H1 (cell line): Measurements from ENCODE around the gene RELCH. TPM values are rescaled to one million over a fixed set of nuclear protein-coding genes. Genes with fewer than 3 reads are reported as not detected.

Experiments
- CTCF ChIA-PET: fragments of 300-600 bp; sonication (Branson Sonifier 250); formaldehyde crosslinking; loops from one replicate; lab custom pipeline; 2021; ENCODE audit not compliant: partially characterized antibody; lab: Charles Lee
- POLR2A ChIA-PET: fragments of 300-600 bp; sonication (Branson Sonifier 250); formaldehyde crosslinking; loops from one replicate; lab custom pipeline; 2021; ENCODE audit warnings: inconsistent platforms; ENCODE audit not compliant: partially characterized antibody; lab: Charles Lee
- DNase-seq, 2 experiments: peaks; one replicate each; pipeline versions ENCODE4 v3.0.0 to v3.0.0-alpha.2; 2010 to 2022; ENCODE audit warnings: low spot score in 2 of 2, low read depth in 1 of 2, mixed read lengths in 1 of 2
- FAIRE-seq: peaks from 2 replicates; lab custom pipeline; 2011; peaks lifted over from hg19 to GRCh38; lab: Jason Lieb, UNC
- H2AFZ ChIP-seq: 2 replicates; pipeline ENCODE4 v1.8.1; 2012; ENCODE audit warnings: low read length, inconsistent platforms
- H2AK5ac ChIP-seq: 2 replicates; pipeline ENCODE4 v1.6.1; 2013; ENCODE audit warnings: low read depth, low read length
- H2BK120ac ChIP-seq: replicated peaks from 2 replicates; pipeline ENCODE3; 2013; ENCODE audit warnings: low read depth, low read length, inconsistent platforms
- H2BK12ac ChIP-seq: 2 replicates; pipeline ENCODE4 v1.6.1; 2013; ENCODE audit warnings: low read depth, low read length
- H2BK15ac ChIP-seq: 2 replicates; pipeline ENCODE4 v1.6.1; 2013; ENCODE audit warnings: low read length
- H2BK20ac ChIP-seq: 2 replicates; pipeline ENCODE4 v1.6.1; 2013; ENCODE audit warnings: low read length
- H2BK5ac ChIP-seq: 2 replicates; pipeline ENCODE4 v1.6.1; 2013; ENCODE audit warnings: low read depth, low read length
- H3K14ac ChIP-seq: 2 replicates; pipeline ENCODE4 v1.6.1; 2013; ENCODE audit warnings: inconsistent platforms; ENCODE audit not compliant: insufficient read length
- H3K18ac ChIP-seq: 2 replicates; pipeline ENCODE4 v1.6.1; 2013; ENCODE audit warnings: low read length; ENCODE audit errors: extremely low read depth
- H3K23ac ChIP-seq: 2 replicates; pipeline ENCODE4 v1.6.1; 2013; ENCODE audit warnings: inconsistent platforms; ENCODE audit not compliant: insufficient read length
- H3K23me2 ChIP-seq: 2 replicates; pipeline ENCODE4 v1.6.1; 2013; ENCODE audit warnings: low read depth, low read length
- H3K27ac ChIP-seq: 2 replicates; pipeline ENCODE4 v1.6.1; 2011; ENCODE audit warnings: low read depth, low read length, inconsistent platforms
- H3K27me3 ChIP-seq, 4 experiments: replicated peaks in 1 of 4; 1 replicate in 1 of 4; 2 replicates in 3 of 4; pipeline versions ENCODE4 v1.6.1 to v1.8.1; 2011 to 2013; ENCODE audit warnings: low read length in 3 of 4, mild to moderate bottlenecking in 3 of 4, inconsistent platforms in 2 of 4, mixed read lengths in 2 of 4, moderate library complexity in 1 of 4; ENCODE audit not compliant: control insufficient read depth in 3 of 4, insufficient read depth in 3 of 4; ENCODE audit errors: extremely low read depth in 1 of 4
- H3K36me3 ChIP-seq, 4 experiments: 2 replicates each; pipeline versions ENCODE4 v1.6.1 to v1.8.1; 2011 to 2013; ENCODE audit warnings: mild to moderate bottlenecking in 4 of 4, low read length in 3 of 4, moderate library complexity in 2 of 4, control low read depth in 1 of 4, inconsistent platforms in 1 of 4; ENCODE audit not compliant: insufficient read depth in 4 of 4, control insufficient read depth in 2 of 4
- H3K4ac ChIP-seq: replicated peaks from 2 replicates; pipeline ENCODE3; 2013; ENCODE audit warnings: low read length, low read depth, mixed read lengths, inconsistent platforms; ENCODE audit not compliant: insufficient read length
- H3K4me1 ChIP-seq, 4 experiments: replicated peaks in 1 of 4; 1 replicate in 1 of 4; 2 replicates in 3 of 4; pipeline versions ENCODE4 v1.6.1 to v1.8.1; 2011 to 2013; ENCODE audit warnings: low read length in 3 of 4, inconsistent platforms in 2 of 4, mixed read lengths in 1 of 4; ENCODE audit not compliant: insufficient read depth in 4 of 4, control insufficient read depth in 3 of 4
- H3K4me2 ChIP-seq, 2 experiments: 2 replicates each; pipeline versions ENCODE4 v1.6.1 to v1.8.1; 2011 to 2013; ENCODE audit warnings: low read depth in 2 of 2, low read length in 2 of 2, control low read depth in 1 of 2, inconsistent platforms in 1 of 2, mild to moderate bottlenecking in 1 of 2; ENCODE audit not compliant: insufficient read depth in 1 of 2
- H3K4me3 ChIP-seq, 4 experiments: fragments of 200-600, 300-600 bp in 1 of 4; sonication (generic), shearing (Covaris generic), sonication (Bioruptor Twin) in 1 of 4; 2 replicates each; pipeline versions ENCODE4 v1.5.1 to v1.8.1; 2011 to 2016; ENCODE audit warnings: low read length in 4 of 4, low read depth in 3 of 4, control low read depth in 2 of 4, inconsistent platforms in 2 of 4, mild to moderate bottlenecking in 2 of 4, mixed read lengths in 1 of 4, moderate library complexity in 1 of 4; ENCODE audit not compliant: insufficient read depth in 2 of 4; ENCODE audit errors: extremely low read depth in 1 of 4
- H3K56ac ChIP-seq: replicated peaks from 2 replicates; pipeline ENCODE3; 2013; ENCODE audit warnings: low read depth, mild to moderate bottlenecking, mixed read lengths, low read length, inconsistent platforms; ENCODE audit not compliant: insufficient read length
- H3K79me1 ChIP-seq: 2 replicates; pipeline ENCODE4 v1.6.1; 2013; ENCODE audit warnings: low read depth, low read length, control low read depth
- H3K79me2 ChIP-seq, 2 experiments: 2 replicates each; pipeline versions ENCODE4 v1.6.1 to v1.8.1; 2012 to 2013; ENCODE audit warnings: low read length in 2 of 2, mild to moderate bottlenecking in 2 of 2, inconsistent platforms in 1 of 2; ENCODE audit not compliant: insufficient read depth in 2 of 2, control insufficient read depth in 1 of 2
- H3K9ac ChIP-seq, 4 experiments: replicated peaks in 1 of 4; 1 replicate in 1 of 4; 2 replicates in 3 of 4; pipeline versions ENCODE4 v1.6.1 to v1.8.1; 2011 to 2013; ENCODE audit warnings: low read depth in 3 of 4, low read length in 3 of 4, control low read depth in 2 of 4, mild to moderate bottlenecking in 2 of 4, moderate library complexity in 2 of 4, inconsistent platforms in 1 of 4; ENCODE audit errors: extremely low read depth in 1 of 4
- H3K9me3 ChIP-seq, 2 experiments: 2 replicates each; pipeline versions ENCODE4 v1.6.1 to v1.8.1; 2012 to 2013; ENCODE audit warnings: mild to moderate bottlenecking in 2 of 2, moderate library complexity in 2 of 2, control low read depth in 1 of 2, inconsistent platforms in 1 of 2, low read depth in 1 of 2, low read length in 1 of 2, mixed read lengths in 1 of 2; ENCODE audit not compliant: insufficient read depth in 2 of 2
- H4K20me1 ChIP-seq, 2 experiments: replicated peaks in 1 of 2; 2 replicates each; pipeline versions ENCODE3 to v1.8.1; 2011 to 2013; ENCODE audit warnings: inconsistent platforms in 2 of 2, low read length in 2 of 2, mild to moderate bottlenecking in 1 of 2; ENCODE audit not compliant: insufficient read depth in 2 of 2, control insufficient read depth in 1 of 2
- H4K5ac ChIP-seq: 2 replicates; pipeline ENCODE4 v1.6.1; 2013; ENCODE audit warnings: low read length, low read depth, mixed read lengths, inconsistent platforms; ENCODE audit not compliant: insufficient read length
- H4K8ac ChIP-seq: 2 replicates; pipeline ENCODE4 v1.8.0; 2013; ENCODE audit warnings: mild to moderate bottlenecking, moderate library complexity, low read length, inconsistent platforms; ENCODE audit not compliant: insufficient read depth; ENCODE audit errors: extremely low read depth
- H4K91ac ChIP-seq: replicated peaks from 2 replicates; pipeline ENCODE3; 2013; ENCODE audit warnings: low read length, mixed read lengths, inconsistent platforms; ENCODE audit not compliant: insufficient read length
- EP300 ChIP-seq, 2 experiments: IDR thresholded peaks; 1 replicate in 1 of 2; 2 replicates in 1 of 2; pipeline ENCODE4 v1.6.1; 2011 to 2012; ENCODE audit warnings: low read depth in 2 of 2, low read length in 2 of 2, mild to moderate bottlenecking in 2 of 2, borderline replicate concordance in 1 of 2, inconsistent platforms in 1 of 2, moderate library complexity in 1 of 2
- PHF8 ChIP-seq: fragments of 200-600 bp; sonication (generic); conservative IDR thresholded peaks from 2 replicates; pipeline ENCODE4 v1.7.1; 2012; ENCODE audit warnings: low read depth, mild to moderate bottlenecking, inconsistent platforms, low read length, moderate library complexity
- RBBP5 ChIP-seq: IDR thresholded peaks from 2 replicates; pipeline ENCODE4 v1.7.1; 2012; ENCODE audit warnings: low read depth, mild to moderate bottlenecking, inconsistent platforms, low read length, moderate library complexity, borderline replicate concordance
- WGBS, 2 experiments: shearing (Covaris generic) in 1 of 2; methylation state at CpG; one replicate each; pipeline versions ENCODE4 v1.1.6 to v1.1.7; 2013 to 2015; ENCODE audit warnings: low lambda C conversion rate in 2 of 2, mixed read lengths in 2 of 2, inconsistent platforms in 1 of 2, low coverage in 1 of 2, missing lambda C conversion rate in 1 of 2; ENCODE audit not compliant: insufficient replicate concordance in 2 of 2, insufficient coverage in 1 of 2, insufficient read length in 1 of 2; ENCODE audit errors: extremely low coverage in 1 of 2, missing lambda C conversion rate in 1 of 2; 5-methylcytosine and 5-hydroxymethylcytosine counted together
- polyA plus RNA-seq, 7 experiments: library from polyadenylated mRNA; depleted of rRNA in 3 of 7; stranded (reverse) in 5 of 7; unstranded in 2 of 7; fragments of >200 nt in 5 of 7; fragments of 200-250 nt in 2 of 7; gene quantifications; 1 replicate in 5 of 7; 2 replicates in 1 of 7; 4 replicates in 1 of 7; pipeline versions ENCODE4 v1.2.1 to v1.2.3, GENCODE V29; 2011 to 2013; ENCODE audit warnings: missing spikeins in 2 of 7, mixed read lengths in 2 of 7
- total RNA-seq: library from RNA; stranded (reverse); fragmentation: NEBNext Ultra II Directional; extraction: Animal tissue kit (Norgen Biotek cat#: 25700); gene quantifications from 2 replicates; pipeline ENCODE4 v1.2.1, GENCODE V29; 2021

The RELCH gene
- total and polyA plus RNA-seq, 2 of the 8 experiments (the other 6 are each of a cell fraction or from before 2014, with no cell fraction given), result 7.3 to 26.9 TPM

GRCh38 chr18:62284637-62285036 is 97.6 kb downstream of the RELCH start:
- Histone ChIP-seq H2BK12ac (no peak overlapping the region), H3K56ac (no peak overlapping the region), H3K4me1 (no peaks in the 10 kb centered on the region), H2AFZ (no peak overlapping the region), H3K18ac (no peak overlapping the region), H4K20me1 (no peaks in the 10 kb centered on the region), H2BK15ac (no peak overlapping the region), H3K9me3 (no peaks in the 10 kb centered on the region), H2BK5ac (no peak overlapping the region), H3K23ac (no peak overlapping the region), H3K79me2 (no peaks in the 10 kb centered on the region), H2AK5ac (no peak overlapping the region), H3K79me1 (no peaks in the 10 kb centered on the region), H3K23me2 (no peaks in the 10 kb centered on the region), H4K8ac (no peak overlapping the region), H3K27me3 (no peaks in the 10 kb centered on the region), H3K27ac (no peak overlapping the region), H3K4me3 (no peak overlapping the region), H3K9ac (no peak overlapping the region), H3K4ac (no peak overlapping the region), H2BK20ac (no peak overlapping the region), H3K4me2 (no peak overlapping the region), H3K36me3 (peaks cover 0 to 12% (median 5%) of the 10 kb centered on the region in 4 experiments; a peak in 4 of 8 replicates), H3K14ac (no peak overlapping the region), H4K91ac (no peak overlapping the region), H2BK120ac (no peak overlapping the region), H4K5ac (no peak overlapping the region)
- DNase-seq (no peak), FAIRE-seq (no peak)
- ChIA-PET CTCF (interaction anchor here (2.4 kb wide), 1 partner anchor 35 kb away, joined by 11 read pairs; no protein-coding TSS in a partner anchor), POLR2A (no interaction called here)
- WGBS, 2 experiments, result 84% methylated on average over 3 of the region's 3 CpGs; no CpG with 5 or more reads in 1 of the 2 experiments
- TF ChIP-seq EP300 (IDR thresholded peaks at IDR 0.05; ENCODE audit: borderline replicate concordance in 1 of 2, low read depth in 2 of 2, low read length in 2 of 2) (no peak), PHF8 (no peak), RBBP5 (no peak)
